SJCRH30 (cell line): ENCODE results near the gene IL10RA. TPM values are rescaled to one million over a fixed set of nuclear protein-coding genes. Genes with fewer than 3 reads are reported as not detected.

Source experiments
- DNase-seq, 2 experiments: peaks; one replicate each; pipeline ENCODE4 v3.0.0-alpha.2; 2015 to 2020
- H3K27ac ChIP-seq: fragments of 250-450 bp; sonication (Bioruptor Pico); 2 replicates; pipeline ENCODE4 v1.5.1; 2020; ENCODE audit warnings: mild to moderate bottlenecking, moderate library complexity
- H3K27me3 ChIP-seq: fragments of 250-450 bp; sonication (Bioruptor Pico); 2 replicates; pipeline ENCODE4 v1.5.1; 2020; ENCODE audit warnings: mild to moderate bottlenecking, moderate library complexity
- H3K36me3 ChIP-seq: fragments of 250-450 bp; sonication (Bioruptor Pico); 2 replicates; pipeline ENCODE4 v1.5.1; 2020; ENCODE audit warnings: mild to moderate bottlenecking, moderate library complexity
- H3K4me1 ChIP-seq: fragments of 250-450 bp; sonication (Bioruptor Pico); 2 replicates; pipeline ENCODE4 v1.5.1; 2020; ENCODE audit warnings: mild to moderate bottlenecking, moderate library complexity
- H3K4me3 ChIP-seq: fragments of 250-450 bp; sonication (Bioruptor Pico); 2 replicates; pipeline ENCODE4 v1.5.1; 2020; ENCODE audit warnings: mild to moderate bottlenecking, moderate library complexity
- H3K9me3 ChIP-seq: fragments of 250-450 bp; sonication (Bioruptor Pico); replicated peaks from 2 replicates; pipeline ENCODE4 v1.5.1; 2020; ENCODE audit warnings: mild to moderate bottlenecking, moderate library complexity
- total RNA-seq: library from RNA; depleted of rRNA; stranded (reverse); fragments of >200 nt; shearing (Covaris generic); gene quantifications from 2 replicates; pipeline ENCODE4 v1.2.3, GENCODE V29; 2014

Gene IL10RA
- total RNA-seq, 1 experiment from 2014 or later: not detected

DNA sequence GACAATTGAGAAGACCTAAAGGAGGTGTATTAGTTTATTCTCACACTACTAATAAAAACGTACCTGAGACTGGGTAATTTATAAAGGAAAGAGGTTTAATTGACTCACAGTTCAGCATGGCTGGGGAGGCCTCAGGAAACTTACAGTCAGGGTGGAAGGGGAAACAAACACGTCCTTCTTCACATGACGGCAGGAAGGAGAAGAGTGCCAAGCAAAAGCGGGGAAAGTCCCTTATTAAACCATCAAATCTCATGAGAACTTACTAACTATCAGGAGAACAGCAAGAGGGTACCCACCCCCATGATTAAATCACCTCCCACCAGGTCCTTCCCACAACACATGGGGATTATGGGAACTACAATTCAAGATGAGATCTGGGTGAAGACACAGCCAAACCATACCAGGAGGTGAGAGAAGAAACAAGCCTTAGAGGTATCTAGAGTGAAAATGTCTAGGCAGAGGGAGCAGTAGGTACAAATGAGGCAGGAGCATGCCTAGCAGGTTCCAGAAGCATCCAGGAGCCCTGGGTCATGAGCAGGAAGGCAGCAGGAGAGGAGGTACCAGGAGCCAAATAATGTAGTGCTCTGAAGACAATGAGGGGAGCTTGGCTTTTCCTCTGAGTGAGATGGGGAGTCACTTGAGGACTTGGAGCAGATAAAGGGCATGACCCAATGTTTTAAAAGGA, 31.6 kb downstream of the IL10RA start:
- Histone ChIP-seq H3K9me3 (no peaks in the 10 kb centered on the region), H3K27me3 (no peaks in the 10 kb centered on the region), H3K4me1 (no peaks in the 10 kb centered on the region), H3K4me3 (no peak overlapping the region), H3K36me3 (no peaks in the 10 kb centered on the region), H3K27ac (no peak overlapping the region)
- DNase-seq: no peak

DNA sequence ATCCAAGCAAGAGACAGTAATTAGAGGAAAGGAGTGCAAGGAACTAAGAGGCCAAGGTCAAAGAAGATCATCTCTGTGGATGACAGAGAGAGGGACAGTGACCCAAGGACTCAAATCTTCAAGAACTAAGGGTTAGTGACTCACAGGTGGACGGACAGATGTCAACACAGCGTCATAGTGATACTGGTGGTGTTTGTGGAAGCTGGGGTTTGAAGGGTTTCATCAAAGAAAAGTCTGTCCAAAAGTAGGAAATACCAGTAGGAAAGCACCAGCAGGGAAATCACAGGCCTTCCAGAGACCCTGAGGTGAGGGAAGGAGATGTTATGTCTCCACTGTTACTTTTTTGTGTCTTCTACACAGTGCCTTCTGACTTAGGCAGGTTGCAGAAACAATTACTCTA, 32.2 kb downstream of the IL10RA start:
- DNase-seq: no peak

DNA sequence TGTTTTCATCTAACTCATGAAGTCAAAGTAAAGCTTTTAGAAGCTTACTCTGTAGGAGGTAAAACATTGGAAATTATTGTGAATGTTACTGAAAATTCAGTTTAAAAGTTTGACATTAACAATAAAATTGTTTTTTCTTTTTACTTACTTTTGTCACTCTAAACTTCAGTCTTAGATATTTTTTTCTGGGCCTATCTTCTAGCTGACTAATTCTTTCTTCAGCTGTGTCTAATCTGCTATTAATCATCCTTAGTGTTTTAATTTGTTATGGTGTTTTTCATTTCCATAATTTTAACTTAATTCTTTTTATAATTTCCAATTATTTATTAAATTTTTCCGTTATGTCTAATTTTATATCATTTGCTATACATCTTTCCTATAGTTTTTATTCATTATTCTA, 35.0 kb downstream of the IL10RA start:
- no peaks in the 10 kb centered on the region for H3K27me3 ChIP-seq
- no peak overlapping the region for H3K27ac ChIP-seq
- H3K4me1 ChIP-seq: no peaks in the 10 kb centered on the region
- DNase-seq: no peak
- H3K4me3 ChIP-seq: no peak overlapping the region
- no peaks in the 10 kb centered on the region for H3K9me3 ChIP-seq
- H3K36me3 ChIP-seq: no peaks in the 10 kb centered on the region

More for the DNA sequence above, 32.2 kb downstream of the IL10RA start:
- Histone ChIP-seq H3K36me3 (no peaks in the 10 kb centered on the region), H3K4me3 (no peak overlapping the region), H3K27ac (no peak overlapping the region), H3K27me3 (no peaks in the 10 kb centered on the region), H3K9me3 (no peaks in the 10 kb centered on the region), H3K4me1 (no peaks in the 10 kb centered on the region)

DNA sequence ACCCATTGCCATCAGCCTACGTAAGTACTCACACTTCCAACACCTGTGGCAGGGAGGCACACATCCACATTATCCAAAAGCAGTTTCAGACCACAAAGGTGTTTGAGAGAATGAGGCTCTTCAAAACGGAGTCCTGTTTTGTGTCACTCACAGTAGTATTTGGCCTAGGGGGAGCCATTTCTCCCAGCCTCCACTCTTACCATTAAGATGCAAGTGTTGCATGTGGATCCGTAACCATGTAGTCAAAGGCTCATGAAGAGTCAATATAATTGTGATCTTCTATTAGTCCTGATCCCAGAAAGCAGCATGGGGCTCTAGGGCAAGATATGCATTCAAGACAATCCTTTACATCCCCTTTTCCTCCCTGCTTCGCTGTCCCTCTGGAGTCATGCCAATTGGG, 41.5 kb downstream of the IL10RA start:
- no peaks in the 10 kb centered on the region for H3K27me3 ChIP-seq
- H3K27ac ChIP-seq: no peak overlapping the region
- H3K9me3 ChIP-seq: no peaks in the 10 kb centered on the region
- DNase-seq: no peak
- no peaks in the 10 kb centered on the region for H3K4me1 ChIP-seq
- H3K4me3 ChIP-seq: no peak overlapping the region
- no peaks in the 10 kb centered on the region for H3K36me3 ChIP-seq

DNA sequence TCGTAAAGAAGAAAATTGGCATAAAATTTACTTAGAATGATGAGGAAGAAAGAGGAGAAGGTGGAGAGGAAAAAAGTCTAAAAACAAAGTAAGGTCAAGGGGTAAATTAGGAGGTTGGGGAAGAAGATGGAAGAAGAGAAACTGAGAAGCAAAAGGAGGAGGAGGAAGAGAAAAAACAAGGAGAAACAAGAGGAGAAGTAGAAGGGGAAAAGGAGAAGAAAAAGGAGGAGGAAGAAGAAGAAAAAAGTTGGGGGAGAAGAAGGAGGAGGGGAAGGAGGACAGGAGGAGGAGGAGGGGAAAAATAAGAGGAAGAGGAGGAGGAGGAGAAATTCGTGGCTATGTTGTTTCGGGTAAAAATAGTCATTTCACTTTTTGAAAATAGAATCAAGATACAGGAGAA, 42.4 kb downstream of the IL10RA start:
- Histone ChIP-seq H3K9me3 (no peaks in the 10 kb centered on the region), H3K4me1 (no peaks in the 10 kb centered on the region), H3K36me3 (no peaks in the 10 kb centered on the region), H3K27ac (no peak overlapping the region), H3K4me3 (no peak overlapping the region), H3K27me3 (no peaks in the 10 kb centered on the region)
- DNase-seq: no peak

DNA sequence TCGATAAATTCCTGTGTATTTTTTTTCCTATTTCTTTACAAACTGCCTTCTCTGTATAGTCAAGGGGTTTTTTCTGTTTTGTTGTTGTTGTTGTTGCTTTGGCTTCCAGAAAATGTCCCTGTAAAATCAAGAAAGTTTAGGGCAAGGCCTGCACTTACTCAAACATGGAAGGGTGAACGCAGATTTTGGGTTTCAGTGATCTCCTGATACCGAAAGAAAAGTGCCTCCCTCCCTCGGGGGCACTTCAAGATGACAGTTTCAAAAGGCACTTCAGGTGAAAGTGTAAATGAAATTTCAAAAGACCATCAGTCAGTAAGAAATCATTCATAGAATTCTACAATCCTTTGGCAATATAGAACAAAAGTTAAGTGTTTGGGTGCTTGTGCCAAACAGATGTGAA, 47.2 kb downstream of the IL10RA start:
- H3K9me3 ChIP-seq: no peaks in the 10 kb centered on the region
- no peak for DNase-seq
- no peak overlapping the region for H3K27ac ChIP-seq
- no peak overlapping the region for H3K4me3 ChIP-seq
- no peaks in the 10 kb centered on the region for H3K36me3 ChIP-seq
- H3K27me3 ChIP-seq: no peaks in the 10 kb centered on the region
- H3K4me1 ChIP-seq: no peaks in the 10 kb centered on the region

DNA sequence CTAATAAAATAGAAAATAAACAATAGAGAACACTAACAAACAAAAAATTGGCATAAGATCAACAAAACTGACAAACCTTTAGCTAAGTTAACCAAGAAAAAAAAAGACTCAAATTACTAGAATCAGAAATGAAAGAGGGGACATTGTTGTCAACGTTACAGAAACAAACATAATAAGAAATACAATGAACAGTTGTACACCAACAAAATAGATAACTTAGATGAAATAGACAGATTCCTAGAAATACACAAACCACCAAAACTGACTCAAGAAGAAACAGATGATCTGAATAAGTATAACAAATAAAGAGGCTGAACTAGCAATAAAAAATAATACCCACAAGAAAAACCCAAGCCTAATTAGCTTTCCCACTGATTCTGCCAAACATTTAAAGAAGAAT, 55.9 kb downstream of the IL10RA start:
- Histone ChIP-seq H3K27me3 (no peaks in the 10 kb centered on the region), H3K4me1 (no peaks in the 10 kb centered on the region), H3K4me3 (no peak overlapping the region), H3K36me3 (no peaks in the 10 kb centered on the region), H3K27ac (no peak overlapping the region), H3K9me3 (no peaks in the 10 kb centered on the region)
- DNase-seq: no peak

DNA sequence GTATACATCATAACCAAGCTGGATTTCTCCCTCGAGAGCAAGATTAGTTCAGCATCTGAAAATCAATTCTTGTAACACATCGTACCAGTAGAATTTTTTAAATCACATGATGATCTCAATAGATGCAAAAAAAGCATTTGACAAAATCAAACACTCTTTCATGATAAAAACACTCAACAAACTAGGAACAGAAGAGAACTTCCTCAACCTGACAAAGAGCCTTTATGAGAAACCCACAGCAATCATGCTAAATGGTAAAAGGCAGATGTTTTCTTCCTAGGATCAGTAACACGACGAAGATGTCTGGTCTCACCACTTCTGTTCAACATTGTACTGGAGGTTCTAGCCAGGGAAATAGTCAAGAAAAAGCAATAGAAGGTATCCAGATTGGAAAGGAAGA, 56.6 kb downstream of the IL10RA start:
- no peak for DNase-seq
- Histone ChIP-seq H3K27ac (no peak overlapping the region), H3K4me3 (no peak overlapping the region), H3K27me3 (no peaks in the 10 kb centered on the region), H3K4me1 (no peaks in the 10 kb centered on the region), H3K36me3 (no peaks in the 10 kb centered on the region), H3K9me3 (no peaks in the 10 kb centered on the region)

DNA sequence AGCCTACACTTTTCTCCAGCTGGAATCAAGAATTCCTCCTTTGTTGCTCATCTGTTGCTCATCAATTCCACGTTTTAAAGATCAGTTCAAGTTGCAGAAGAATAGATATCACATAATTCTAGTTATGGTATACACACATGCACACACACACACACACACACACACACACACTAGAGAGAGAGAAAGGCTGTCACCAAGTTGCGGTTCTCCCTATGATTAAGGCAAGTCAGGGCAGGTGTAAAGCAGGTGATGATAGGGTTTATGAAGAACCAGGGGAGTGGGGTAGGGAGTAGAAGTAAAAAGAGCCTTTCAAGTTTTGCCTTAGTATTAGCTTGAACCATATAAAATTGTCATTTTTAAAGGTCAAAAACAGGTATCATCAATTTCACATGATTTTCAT, 59.0 kb downstream of the IL10RA start:
- Histone ChIP-seq H3K4me1 (no peaks in the 10 kb centered on the region), H3K27me3 (no peaks in the 10 kb centered on the region), H3K27ac (no peak overlapping the region), H3K9me3 (no peaks in the 10 kb centered on the region), H3K4me3 (no peak overlapping the region), H3K36me3 (no peaks in the 10 kb centered on the region)
- DNase-seq: no peak

DNA sequence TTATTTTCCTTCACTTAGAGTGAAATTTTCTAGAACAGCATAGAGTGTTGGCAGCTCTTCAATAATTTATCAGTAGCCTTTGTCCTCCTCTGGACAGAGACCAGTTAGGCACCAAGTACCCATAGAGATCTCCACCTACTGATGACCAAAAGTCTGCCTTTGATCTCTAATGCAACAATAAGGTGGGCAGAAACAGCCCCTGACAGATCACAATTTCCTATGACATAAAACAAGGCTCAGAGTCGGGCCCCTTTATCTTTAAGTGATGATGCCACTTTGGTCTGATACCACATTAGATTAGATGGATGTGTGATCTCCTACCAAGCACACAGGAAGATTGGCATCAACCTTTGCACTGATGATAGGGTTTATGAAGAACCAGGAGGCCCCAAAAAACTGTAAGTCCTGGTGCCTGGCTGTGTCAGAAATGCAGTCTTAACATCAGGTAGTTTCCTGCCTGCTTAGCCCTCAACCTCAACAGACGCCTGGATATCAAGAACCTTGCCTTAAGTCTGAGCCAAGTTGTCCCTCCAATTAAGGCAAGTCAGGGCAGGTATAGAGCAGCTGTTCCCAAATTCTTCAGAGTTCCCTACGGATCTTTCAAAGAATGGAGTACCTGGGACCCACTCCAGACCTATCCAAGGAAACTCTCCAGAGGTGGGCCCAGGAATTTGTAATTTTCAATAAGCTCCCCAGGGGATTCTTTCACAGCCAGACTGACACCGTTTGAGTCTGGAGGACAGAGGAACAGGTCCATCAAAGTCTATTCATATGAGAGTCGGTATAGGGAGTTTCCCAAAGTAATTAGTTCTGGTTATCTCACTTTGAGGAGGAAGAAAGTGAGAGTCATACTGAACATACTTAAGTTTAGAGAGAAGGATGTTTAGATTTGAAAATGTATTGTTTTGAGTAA, 60.1 kb downstream of the IL10RA start:
- Histone ChIP-seq H3K4me1 (no peaks in the 10 kb centered on the region), H3K9me3 (no peaks in the 10 kb centered on the region), H3K27ac (no peak overlapping the region), H3K27me3 (no peaks in the 10 kb centered on the region), H3K36me3 (no peaks in the 10 kb centered on the region), H3K4me3 (no peak overlapping the region)
- DNase-seq: no peak

DNA sequence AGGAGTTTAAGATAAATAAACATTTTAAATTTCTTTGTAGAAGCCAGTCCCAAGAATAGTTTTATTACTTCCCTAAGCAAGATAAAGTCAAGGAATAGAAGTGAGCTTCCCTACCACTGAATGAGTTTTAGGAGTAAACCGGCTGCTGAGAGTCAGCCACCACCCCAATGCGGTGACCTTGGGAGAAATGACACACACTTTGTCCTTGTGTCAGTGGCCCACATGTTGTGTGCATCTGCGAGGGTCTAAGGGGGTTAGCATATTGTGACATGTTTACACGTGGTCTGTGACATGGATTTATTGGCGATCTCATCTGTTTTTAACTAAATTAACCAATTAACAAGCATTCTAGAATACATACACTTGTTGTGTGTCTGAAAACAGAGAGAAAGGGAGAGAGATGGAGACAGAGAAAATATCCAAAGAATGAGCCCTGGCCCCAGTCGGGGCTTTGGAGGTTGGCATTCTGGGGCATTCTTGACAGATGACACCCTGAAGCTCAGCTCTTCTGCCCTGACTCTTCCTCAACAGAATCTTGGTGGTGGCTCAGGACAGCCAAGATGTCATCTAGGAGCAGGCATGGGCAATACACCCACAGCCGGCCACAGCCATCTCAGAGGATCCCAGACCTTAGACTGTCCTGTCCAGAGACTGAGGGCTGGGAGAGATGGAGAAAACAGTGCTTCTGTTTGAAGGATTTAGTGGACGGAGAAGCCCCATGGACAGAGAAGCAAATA, 60.9 kb downstream of the IL10RA start:
- no peak overlapping the region for H3K4me3 ChIP-seq
- H3K9me3 ChIP-seq: no peaks in the 10 kb centered on the region
- H3K27me3 ChIP-seq: no peaks in the 10 kb centered on the region
- no peak overlapping the region for H3K27ac ChIP-seq
- no peaks in the 10 kb centered on the region for H3K4me1 ChIP-seq
- DNase-seq: no peak
- H3K36me3 ChIP-seq: no peaks in the 10 kb centered on the region

DNA sequence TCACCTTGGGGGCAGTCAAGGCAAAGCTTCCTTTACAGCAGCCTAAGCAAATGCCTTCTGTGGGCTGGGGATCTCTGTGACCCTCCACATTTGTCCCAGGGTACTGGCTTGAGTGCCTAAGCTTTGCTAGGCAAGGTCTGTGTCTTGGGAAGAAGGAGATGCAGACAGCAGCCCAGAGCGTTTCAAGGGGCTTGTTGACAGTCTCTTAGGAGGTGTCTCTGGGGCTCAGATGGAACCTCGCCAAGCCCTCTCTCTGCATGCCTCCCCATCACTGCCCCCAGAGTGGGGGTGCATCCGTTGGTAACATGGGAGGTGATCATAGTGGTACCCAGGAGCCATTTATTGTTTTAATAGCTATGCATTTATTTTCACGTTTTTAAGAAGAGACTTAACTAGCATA, 61.6 kb downstream of the IL10RA start:
- H3K27me3 ChIP-seq: no peaks in the 10 kb centered on the region
- no peak overlapping the region for H3K27ac ChIP-seq
- no peaks in the 10 kb centered on the region for H3K4me1 ChIP-seq
- H3K36me3 ChIP-seq: no peaks in the 10 kb centered on the region
- no peaks in the 10 kb centered on the region for H3K9me3 ChIP-seq
- H3K4me3 ChIP-seq: no peak overlapping the region
- no peak for DNase-seq

DNA sequence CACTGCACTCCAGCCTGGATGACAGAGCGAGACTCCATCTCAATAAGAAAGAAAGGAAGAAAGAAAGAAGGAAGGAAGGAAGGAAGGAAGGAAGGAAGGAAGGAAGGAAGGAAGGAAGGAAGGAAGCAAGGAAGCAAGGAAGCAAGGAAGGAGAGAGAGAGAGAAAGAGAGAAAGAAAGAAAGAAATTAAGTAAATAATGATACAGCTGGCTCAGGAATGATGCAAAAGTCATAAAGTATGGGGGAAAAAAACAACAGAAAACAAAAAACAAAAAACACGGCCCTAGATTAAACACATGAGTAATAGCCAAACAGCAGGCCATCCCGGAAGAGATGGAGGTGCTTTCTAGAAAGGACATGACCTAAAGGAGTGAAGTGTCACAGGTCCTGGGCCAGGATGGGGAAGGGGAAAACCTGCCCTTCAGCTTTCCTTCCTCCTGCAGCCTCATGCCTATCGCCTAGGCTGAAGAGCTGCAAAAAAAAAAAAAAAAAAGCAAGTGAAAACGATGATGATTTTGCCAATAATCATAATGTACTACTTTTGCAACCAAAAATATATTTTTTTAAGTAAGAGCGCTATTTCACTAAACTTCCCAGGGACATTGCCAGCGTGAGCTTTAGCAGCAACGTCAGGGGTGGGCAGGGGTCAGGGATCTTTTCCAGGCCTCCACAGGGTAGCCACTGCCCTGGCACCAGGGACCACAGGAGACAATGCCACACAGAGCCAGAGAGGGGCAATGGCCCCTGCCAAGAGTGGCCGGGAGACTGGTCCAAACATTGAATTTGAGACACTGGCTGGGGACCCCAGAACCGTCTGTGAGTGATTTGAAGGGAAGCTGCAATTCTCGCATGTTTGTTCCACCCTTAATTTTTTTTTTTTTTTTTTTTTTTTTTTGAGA, 62.5 kb downstream of the IL10RA start:
- Histone ChIP-seq H3K9me3 (no peaks in the 10 kb centered on the region), H3K27ac (no peak overlapping the region), H3K4me1 (no peaks in the 10 kb centered on the region), H3K4me3 (no peak overlapping the region), H3K27me3 (no peaks in the 10 kb centered on the region), H3K36me3 (no peaks in the 10 kb centered on the region)
- DNase-seq: no peak

DNA sequence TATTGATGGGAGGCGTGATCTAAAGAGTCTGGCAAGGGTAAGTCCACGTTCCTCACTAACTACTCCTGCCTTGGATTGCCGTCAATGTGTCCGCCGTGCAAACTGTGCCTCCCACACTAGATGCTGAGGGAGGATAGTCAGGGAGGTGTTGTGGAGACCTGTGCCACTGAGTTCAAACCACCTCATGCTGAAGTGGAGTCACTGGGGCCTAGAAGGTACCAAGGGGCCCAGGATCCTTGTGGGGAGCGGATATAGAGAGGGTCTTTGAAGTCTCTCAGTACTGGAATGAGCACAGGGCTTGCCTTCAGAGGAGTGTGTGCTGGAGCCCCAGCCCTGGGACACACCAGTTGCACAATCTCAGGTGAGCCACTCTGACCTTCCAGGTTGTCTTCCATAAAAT, 63.6 kb downstream of the IL10RA start:
- no peaks in the 10 kb centered on the region for H3K36me3 ChIP-seq
- H3K9me3 ChIP-seq: no peaks in the 10 kb centered on the region
- H3K27me3 ChIP-seq: no peaks in the 10 kb centered on the region
- H3K4me3 ChIP-seq: no peak overlapping the region
- no peak for DNase-seq
- no peaks in the 10 kb centered on the region for H3K4me1 ChIP-seq
- no peak overlapping the region for H3K27ac ChIP-seq
